ENCODE data around the gene FRMD4B. TPM values are rescaled to one million over a fixed set of nuclear protein-coding genes. Genes with fewer than 3 reads are reported as not detected.
A peak's percentile ranks its signal among the peaks of the same experiment; 100 is the strongest.
"Not testable (repeated sequence)": the region's sequence is repeated elsewhere in the genome, so short reads cannot be mapped to it uniquely, and the experiment has no call there.

The FRMD4B gene
- total and polyA plus RNA-seq, 10 of the 15 experiments (the other 5 are each of a cell fraction or from before 2014, with no cell fraction given), result 3.9 to 11.4 (median 8.0) TPM

DNA sequence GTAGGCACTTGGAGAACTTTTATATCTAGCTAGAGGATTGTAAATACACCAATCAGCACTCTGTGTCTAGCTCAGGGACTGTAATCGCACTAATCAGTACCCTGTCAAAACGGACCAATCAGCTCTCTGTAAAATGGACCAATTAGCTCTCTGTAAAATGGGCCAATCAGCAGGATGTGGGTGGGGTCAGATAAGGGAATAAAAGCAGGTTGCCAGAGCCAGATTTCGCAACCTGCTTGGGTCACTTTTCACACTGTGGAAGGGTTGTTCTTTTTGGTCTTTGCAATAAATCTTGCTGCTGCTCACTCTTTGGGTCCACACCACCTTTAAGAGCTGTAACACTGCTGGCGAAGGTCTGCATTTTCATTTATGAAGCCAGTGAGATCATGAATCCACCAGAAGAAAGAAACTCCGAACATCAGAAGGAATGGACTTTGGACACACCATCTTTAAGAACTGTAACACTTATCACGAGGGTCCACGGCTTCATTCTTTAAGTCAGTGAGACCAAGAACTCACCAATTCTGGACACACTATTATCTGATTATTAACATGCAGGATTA lies 125.0 kb downstream of the FRMD4B start:
- WGBS (ENCODE audit: insufficient coverage, insufficient replicate concordance, low lambda C conversion rate, missing lambda C conversion rate), result 66% methylated on average over 7 of the region's 7 CpGs
- H3K27me3 ChIP-seq (replicated peaks in 1 of 2; ENCODE audit: control insufficient read depth in 2 of 2, insufficient read depth in 2 of 2, low read length in 1 of 2); H4K20me1 ChIP-seq (ENCODE audit: control insufficient read depth, insufficient read depth); H3K9me3 ChIP-seq (replicated peaks; ENCODE audit: control insufficient read depth, insufficient read depth, low read length); H3K4me2 ChIP-seq (ENCODE audit: control insufficient read depth, insufficient read depth); ATAC-seq; H3K27ac ChIP-seq (ENCODE audit: control insufficient read depth, insufficient read depth); H3K36me3 ChIP-seq (ENCODE audit: control insufficient read depth in 2 of 2, insufficient read depth in 2 of 2, low read length in 1 of 2); H3K4me1 ChIP-seq (ENCODE audit: control insufficient read depth, insufficient read depth, low read length); DNase-seq (ENCODE audit: low read depth, low spot score); H3K9ac ChIP-seq (ENCODE audit: control insufficient read depth, insufficient read depth, low read length); BruUV-seq (replicated peaks); intact Hi-C loops (cut with micrococcal nuclease; ENCODE audit: unreplicated experiment); H3K4me3 ChIP-seq; FAIRE-seq; in situ Hi-C loops (cut with MboI); H2AFZ ChIP-seq (ENCODE audit: control insufficient read depth, low read depth, low read length); H3K79me2 ChIP-seq (ENCODE audit: control insufficient read depth, insufficient read depth, low read length); POLR2A ChIA-PET: not testable (repeated sequence)
- SMC1A ChIA-PET (ENCODE audit: uncharacterized antibody, unreplicated experiment), result interaction anchor here (0.6 to 1.3 kb wide), 3 partner anchors 31 to 140 kb away, joined by 3 to 4 read pairs (median 4); no protein-coding TSS in a partner anchor
- CTCF ChIA-PET, result interaction anchor here (1.0 to 1.3 kb wide), 2 partner anchors 45 to 78 kb away, joined by 3 to 4 read pairs; no protein-coding TSS in a partner anchor
- peak; percentile 51; the same call in 1 of the 2 replicates for TF ChIP-seq NFYB (IDR thresholded peaks at IDR 0.05; ENCODE audit: insufficient read depth, low read depth, low read length)
- RAD21 ChIA-PET (ENCODE audit: unreplicated experiment), result interaction anchor here (0.7 kb wide), 1 partner anchor 15 kb away, joined by 3 read pairs; no protein-coding TSS in a partner anchor

DNA sequence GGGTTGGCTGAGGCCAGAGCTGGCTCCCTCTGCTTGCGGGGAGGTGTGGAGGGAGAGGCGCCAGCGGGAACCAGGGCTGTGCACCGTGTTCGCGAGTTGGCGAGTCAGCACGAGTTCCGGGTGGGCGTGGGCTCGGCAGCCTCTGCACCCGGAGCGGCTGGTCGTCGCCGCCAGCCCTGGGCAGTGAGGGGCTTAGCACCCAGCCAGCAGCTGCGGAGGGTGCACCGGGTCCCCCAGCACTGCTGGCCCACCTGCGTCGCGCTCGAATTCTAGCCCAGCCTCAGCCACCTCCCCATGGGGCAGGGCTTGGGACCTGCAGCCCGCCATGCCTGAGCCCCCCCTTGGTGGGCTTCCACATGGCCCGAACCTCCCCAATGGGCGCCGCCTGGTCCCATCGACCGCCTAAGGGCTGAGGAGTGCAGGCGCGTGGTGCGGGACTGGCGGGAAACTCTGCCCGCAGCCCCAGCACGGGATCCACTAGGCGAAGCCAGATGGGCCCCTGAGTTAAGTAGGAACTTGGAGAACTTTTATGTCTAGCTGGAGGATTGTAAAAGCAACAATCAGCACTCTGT lies 125.6 kb downstream of the FRMD4B start:
- H3K4me2 ChIP-seq (ENCODE audit: control insufficient read depth, insufficient read depth), result no peak overlapping the region
- H3K4me3 ChIP-seq, result no peak overlapping the region
- ATAC-seq, result no peak
- POLR2A ChIA-PET, result no interaction called here
- WGBS (ENCODE audit: insufficient coverage, insufficient replicate concordance, low lambda C conversion rate, missing lambda C conversion rate), result 82% methylated on average over 26 of the region's 35 CpGs
- no TSS peak for BruUV-seq (replicated peaks)
- H3K27me3 ChIP-seq (replicated peaks in 1 of 2; ENCODE audit: control insufficient read depth in 2 of 2, insufficient read depth in 2 of 2, low read length in 1 of 2), result no peaks in the 10 kb centered on the region; a peak in 2 of 4 replicates
- FAIRE-seq, result no peak
- SMC1A ChIA-PET (ENCODE audit: uncharacterized antibody, unreplicated experiment), result interaction anchor here (0.6 to 1.0 kb wide), 2 partner anchors 32 to 139 kb away, joined by 3 to 4 read pairs; no protein-coding TSS in a partner anchor
- no peaks in the 10 kb centered on the region for H3K4me1 ChIP-seq (ENCODE audit: control insufficient read depth, insufficient read depth, low read length)
- in situ Hi-C loops (cut with MboI) (no loop called here), intact Hi-C loops (cut with micrococcal nuclease; ENCODE audit: unreplicated experiment) (no loop called here)
- no peaks in the 10 kb centered on the region for H4K20me1 ChIP-seq (ENCODE audit: control insufficient read depth, insufficient read depth)
- H3K27ac ChIP-seq (ENCODE audit: control insufficient read depth, insufficient read depth), result no peak overlapping the region
- no peaks in the 10 kb centered on the region for H3K36me3 ChIP-seq (ENCODE audit: control insufficient read depth in 2 of 2, insufficient read depth in 2 of 2, low read length in 1 of 2)
- H3K9ac ChIP-seq (ENCODE audit: control insufficient read depth, insufficient read depth, low read length), result no peak overlapping the region
- RAD21 ChIA-PET (ENCODE audit: unreplicated experiment), result no interaction called here
- DNase-seq (ENCODE audit: low read depth, low spot score), result no peak
- CTCF ChIA-PET, result interaction anchor here (1.3 kb wide), 1 partner anchor 46 kb away, joined by 4 read pairs; no protein-coding TSS in a partner anchor
- no peaks in the 10 kb centered on the region for H3K79me2 ChIP-seq (ENCODE audit: control insufficient read depth, insufficient read depth, low read length)
- no peak for TF ChIP-seq YY1 (IDR thresholded peaks at IDR 0.05; ENCODE audit: low read depth, low read length)
- TF ChIP-seq SMAD5 (IDR thresholded peaks at IDR 0.05; ENCODE audit: low read depth), result no peak
- TF ChIP-seq MTA3 (IDR thresholded peaks at IDR 0.05; ENCODE audit: borderline replicate concordance, low read length), result no peak
- TF ChIP-seq SMC3 (IDR thresholded peaks at IDR 0.05; ENCODE audit: borderline replicate concordance, low read length), result no peak
- TF ChIP-seq ZNF687 (IDR thresholded peaks at IDR 0.05), result no peak
- no peak for TF ChIP-seq NFYA (IDR thresholded peaks at IDR 0.05; ENCODE audit: borderline replicate concordance, low read depth, low read length)
- TF ChIP-seq RUNX3 (IDR thresholded peaks at IDR 0.05; ENCODE audit: low read length), result no peak
- no peak for TF ChIP-seq SP1 (IDR thresholded peaks at IDR 0.05; ENCODE audit: low read depth, low read length)
- TF ChIP-seq BHLHE40 (IDR thresholded peaks at IDR 0.05; ENCODE audit: borderline replicate concordance in 1 of 2, low read depth in 2 of 2, low read length in 1 of 2), result no peak
- no peak for TF ChIP-seq BRCA1 (IDR thresholded peaks at IDR 0.05; ENCODE audit: low read depth, low read length)
- TF ChIP-seq WRNIP1 (IDR thresholded peaks at IDR 0.05; ENCODE audit: borderline replicate concordance, low read depth, low read length), result no peak
- no peak for TF ChIP-seq KDM1A (IDR thresholded peaks at IDR 0.05; ENCODE audit: borderline replicate concordance)
- no peak overlapping the region for H2AFZ ChIP-seq (ENCODE audit: control insufficient read depth, low read depth, low read length)
- H3K9me3 ChIP-seq (replicated peaks; ENCODE audit: control insufficient read depth, insufficient read depth, low read length), result no peaks in the 10 kb centered on the region; the same call in 2 of the 3 replicates
